B cell (primary cell): ENCODE data around the gene HTR1B. TPM values are rescaled to one million over a fixed set of nuclear protein-coding genes. Genes with fewer than 3 reads are reported as not detected.

Experiments
- ATAC-seq: fragments of 200-7000 bp; cut with Tn5 transposase; one replicate; pipeline ENCODE4 v1.10.0; 2021; ENCODE audit warnings: low read depth, mild to moderate bottlenecking, moderate number of reproducible peaks, moderate library complexity
- CTCF ChIA-PET: fragments of 350-600 bp; sonication (Branson Sonifier 250); formaldehyde crosslinking; loops from one replicate; lab custom pipeline; 2021; ENCODE audit warnings: antibody characterized with exemption, inconsistent platforms; lab: Charles Lee
- POLR2A ChIA-PET: fragments of 350-600 bp; sonication (Branson Sonifier 250); formaldehyde crosslinking; loops from one replicate; lab custom pipeline; 2021; ENCODE audit warnings: antibody characterized with exemption; lab: Charles Lee
- DNase-seq: peaks from one replicate; pipeline ENCODE4 v3.0.0; 2013
- H2AFZ ChIP-seq: 2 replicates; pipeline ENCODE4 v1.6.1; 2012; ENCODE audit warnings: mild to moderate bottlenecking, low read depth, low read length; ENCODE audit not compliant: insufficient read depth, poor library complexity, severe bottlenecking
- H3K27ac ChIP-seq, 2 donors: 1 replicate in 1 of 2; 2 replicates in 1 of 2; pipeline ENCODE4 v1.5.1; 2012 to 2013; ENCODE audit warnings: low read length in 2 of 2, mild to moderate bottlenecking in 2 of 2, moderate library complexity in 1 of 2
- H3K27me3 ChIP-seq, 4 experiments: fragments of 200-600 bp in 1 of 4; sonication (generic) in 1 of 4; replicated peaks in 1 of 4; 1 replicate in 2 of 4; 2 replicates in 2 of 4; pipeline versions ENCODE4 v1.6.1 to v1.7.0; 2013 to 2016; ENCODE audit warnings: low read length in 3 of 4, mild to moderate bottlenecking in 2 of 4, mixed read lengths in 1 of 4, moderate library complexity in 1 of 4; ENCODE audit not compliant: insufficient read depth in 4 of 4, control insufficient read depth in 3 of 4; ENCODE audit errors: control extremely low read depth in 1 of 4
- H3K36me3 ChIP-seq, 2 experiments: replicated peaks in 1 of 2; 1 replicate in 1 of 2; 2 replicates in 1 of 2; pipeline versions ENCODE4 v1.6.1 to v1.7.1; 2013; ENCODE audit warnings: low read length in 1 of 2; ENCODE audit not compliant: insufficient read depth in 2 of 2, control insufficient read depth in 1 of 2; ENCODE audit errors: control extremely low read depth in 1 of 2, extremely low read depth in 1 of 2
- H3K4me1 ChIP-seq, 2 donors: fragments of 200-600 bp in 1 of 2; sonication (generic) in 1 of 2; 1 replicate in 1 of 2; 2 replicates in 1 of 2; pipeline versions ENCODE4 v1.5.1 to v1.6.1; 2013 to 2017; ENCODE audit warnings: low read length in 2 of 2; ENCODE audit not compliant: control insufficient read depth in 2 of 2, insufficient read depth in 2 of 2
- H3K4me2 ChIP-seq: replicated peaks from 2 replicates; pipeline ENCODE3; 2012; ENCODE audit warnings: mild to moderate bottlenecking, low read depth, low read length; ENCODE audit not compliant: poor library complexity, severe bottlenecking
- H3K4me3 ChIP-seq, 5 experiments: fragments of 200-600 bp in 1 of 5; sonication (generic) in 1 of 5; 1 replicate in 3 of 5; 2 replicates in 2 of 5; pipeline versions ENCODE4 v1.5.1 to v1.7.0; 2011 to 2016; ENCODE audit warnings: low read length in 4 of 5, mild to moderate bottlenecking in 4 of 5, low read depth in 2 of 5, control low read depth in 1 of 5, moderate library complexity in 1 of 5; ENCODE audit not compliant: insufficient read depth in 1 of 5; ENCODE audit errors: control extremely low read depth in 1 of 5, extremely low read depth in 1 of 5
- H3K79me2 ChIP-seq: fragments of 200-600 bp; sonication (generic); one replicate; pipeline ENCODE4 v1.6.0; 2016; ENCODE audit warnings: low read length; ENCODE audit not compliant: control insufficient read depth, insufficient read depth
- H3K9ac ChIP-seq: fragments of 200-600 bp; sonication (generic); 2 replicates; pipeline ENCODE4 v1.6.1; 2017; ENCODE audit warnings: mild to moderate bottlenecking, low read length, moderate library complexity
- H3K9me3 ChIP-seq, 3 donors: one replicate each; pipeline versions ENCODE4 v1.6.1 to v1.7.1; 2013; ENCODE audit warnings: low read length in 2 of 3; ENCODE audit not compliant: control insufficient read depth in 2 of 3, insufficient read depth in 1 of 3; ENCODE audit errors: control extremely low read depth in 1 of 3
- H4K20me1 ChIP-seq: 2 replicates; pipeline ENCODE4 v1.6.0; 2012; ENCODE audit warnings: mild to moderate bottlenecking, low read length; ENCODE audit not compliant: insufficient read depth, control insufficient read depth, poor library complexity, severe bottlenecking
- H3K27ac Mint-ChIP-seq: one replicate; pipeline ENCODE4 v1.8.0; 2021; ENCODE audit warnings: mixed read lengths
- H3K27me3 Mint-ChIP-seq: one replicate; pipeline ENCODE4 v1.8.0; 2021; ENCODE audit warnings: mixed read lengths
- H3K4me1 Mint-ChIP-seq: one replicate; pipeline ENCODE4 v1.8.0; 2021; ENCODE audit warnings: mixed read lengths
- H3K4me3 Mint-ChIP-seq: one replicate; pipeline ENCODE4 v1.8.0; 2021; ENCODE audit warnings: mixed read lengths
- H3K9me3 Mint-ChIP-seq: one replicate; pipeline ENCODE4 v1.8.0; 2022; ENCODE audit warnings: mixed read lengths; ENCODE audit not compliant: insufficient read depth
- CTCF ChIP-seq: fragments of 200-600 bp; IDR thresholded peaks from one replicate; pipeline ENCODE4 v1.8.0; 2022; ENCODE audit warnings: antibody characterized with exemption, mild to moderate bottlenecking
- EZH2 ChIP-seq: IDR thresholded peaks from 2 replicates; pipeline ENCODE4 v1.6.1; 2012; ENCODE audit warnings: borderline replicate concordance, low read depth, mild to moderate bottlenecking, moderate library complexity, low read length; ENCODE audit not compliant: insufficient read depth, poor library complexity, severe bottlenecking
- WGBS: methylation state at CpG from one replicate; pipeline ENCODE4 v1.1.5; 2013; ENCODE audit warnings: missing lambda C conversion rate; ENCODE audit not compliant: insufficient coverage; 5-methylcytosine and 5-hydroxymethylcytosine counted together
- intact Hi-C: fragments of 100-400 bp; cut with micrococcal nuclease; formaldehyde crosslinking; loops from one replicate; pipeline ENCODE4 v1.10.0; 2022
- polyA plus RNA-seq: library from polyadenylated mRNA; depleted of rRNA; stranded (reverse); fragments of >200 nt; gene quantifications from 2 replicates; pipeline ENCODE4 v1.2.3, GENCODE V29; 2012
- total RNA-seq, 2 donors: library from RNA; stranded (reverse); fragments of 120-200 nt in 1 of 2; gene quantifications; 1 replicate in 1 of 2; 2 replicates in 1 of 2; pipeline versions ENCODE4 v1.2.3 to v1.2.4, GENCODE V29; 2013 to 2022

Gene HTR1B
- total and polyA plus RNA-seq, 2 donors (not counting 1 experiment from before 2014, with no cell fraction given), result 0.04 TPM; not detected in 1

GRCh38 chr6:77466055-77466450 is 2.8 kb upstream of the HTR1B start:
- CTCF ChIA-PET, result no interaction called here
- H3K4me2 ChIP-seq, result peak overlapping the region; percentile 73
- H4K20me1 ChIP-seq, result no peaks in the 10 kb centered on the region
- Mint-ChIP-seq H3K9me3 (no peaks in the 10 kb centered on the region), H3K27ac (peak overlapping the region; percentile 26), H3K27me3 (peaks cover 60% of the 10 kb centered on the region), H3K4me1 (peaks cover 19% of the 10 kb centered on the region), H3K4me3 (peak overlapping the region; percentile 86)
- H2AFZ ChIP-seq, result peak overlapping the region; percentile 88
- POLR2A ChIA-PET, result no interaction called here
- H3K4me3 ChIP-seq, result peak overlapping the region; percentile 51 to 78 (median 63)
- ATAC-seq, result peak; percentile 70
- no peaks in the 10 kb centered on the region for H3K79me2 ChIP-seq
- H3K9ac ChIP-seq, result peak overlapping the region; percentile 66
- WGBS, result 3% methylated on average over 15 of the region's 17 CpGs
- H3K9me3 ChIP-seq, result peaks cover 0 to 36% (median 0%) of the 10 kb centered on the region in 3 donors
- no peak overlapping the region for H3K27ac ChIP-seq
- no peaks in the 10 kb centered on the region for H3K36me3 ChIP-seq
- TF ChIP-seq CTCF (no peak), EZH2 (no peak)
- H3K27me3 ChIP-seq, result peaks cover 2 to 62% (median 33%) of the 10 kb centered on the region in 4 experiments
- intact Hi-C loops, result no loop called here
- DNase-seq, result peak; percentile 40
- H3K4me1 ChIP-seq, result peaks cover 28 to 30% of the 10 kb centered on the region in 2 donors

- Histone ChIP-seq H3K4me3 (no peak overlapping the region), H3K4me1 (peaks cover 28 to 30% of the 10 kb centered on the region in 2 donors), H3K9ac (no peak overlapping the region), H3K4me2 (no peak overlapping the region), H3K36me3 (no peaks in the 10 kb centered on the region), H2AFZ (peak overlapping the region; percentile 39), H4K20me1 (no peaks in the 10 kb centered on the region), H3K27me3 (peaks cover 2 to 62% (median 39%) of the 10 kb centered on the region in 4 experiments), H3K27ac (no peak overlapping the region), H3K79me2 (no peaks in the 10 kb centered on the region), H3K9me3 (peaks cover 0 to 36% (median 0%) of the 10 kb centered on the region in 3 donors)
- 51% methylated on average over 5 of the region's 8 CpGs for WGBS
- no peak overlapping the region for H3K4me3 Mint-ChIP-seq
- CTCF ChIA-PET, result no interaction called here
- peaks cover 19% of the 10 kb centered on the region for H3K4me1 Mint-ChIP-seq
- no peaks in the 10 kb centered on the region for H3K9me3 Mint-ChIP-seq
- POLR2A ChIA-PET, result no interaction called here
- DNase-seq, result no peak
- ATAC-seq, result no peak
- TF ChIP-seq CTCF (no peak), EZH2 (no peak)
- intact Hi-C loops, result no loop called here
- H3K27ac Mint-ChIP-seq, result no peak overlapping the region
- peaks cover 67% of the 10 kb centered on the region for H3K27me3 Mint-ChIP-seq
These were observed 1.2 kb upstream of the HTR1B start for GRCh38 chr6:77464495-77464867.
